NCI-H524 treated with DMSO at 0.1 percent for 48 hours (cell line): ENCODE data around the gene COG3.

Experiments used
- DNase-seq: peaks from one replicate; lab custom pipeline; 2025; lab: John Stamatoyannopoulos, UW

COG3 gene

DNA sequence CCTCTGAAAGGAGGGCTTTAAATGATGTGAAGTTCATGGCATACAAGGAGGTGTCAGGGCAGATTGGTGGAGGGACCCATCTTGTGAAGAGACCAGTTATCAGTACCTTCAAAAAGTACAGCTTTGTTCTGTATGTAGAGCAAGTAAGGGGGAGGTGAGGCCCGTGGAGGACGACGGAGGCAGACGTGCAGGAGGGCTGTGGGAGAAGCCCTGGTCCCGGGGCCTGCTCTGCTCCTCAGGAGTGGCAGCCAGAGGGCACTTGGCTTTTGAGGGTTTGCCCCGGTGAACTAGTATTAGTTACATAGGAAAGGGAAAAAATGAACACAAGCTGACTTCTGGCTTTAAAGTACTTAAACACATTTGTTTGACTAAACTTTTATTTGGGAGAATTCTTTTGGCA is 42.1 kb downstream of the COG3 start:
- no peak for DNase-seq

DNA sequence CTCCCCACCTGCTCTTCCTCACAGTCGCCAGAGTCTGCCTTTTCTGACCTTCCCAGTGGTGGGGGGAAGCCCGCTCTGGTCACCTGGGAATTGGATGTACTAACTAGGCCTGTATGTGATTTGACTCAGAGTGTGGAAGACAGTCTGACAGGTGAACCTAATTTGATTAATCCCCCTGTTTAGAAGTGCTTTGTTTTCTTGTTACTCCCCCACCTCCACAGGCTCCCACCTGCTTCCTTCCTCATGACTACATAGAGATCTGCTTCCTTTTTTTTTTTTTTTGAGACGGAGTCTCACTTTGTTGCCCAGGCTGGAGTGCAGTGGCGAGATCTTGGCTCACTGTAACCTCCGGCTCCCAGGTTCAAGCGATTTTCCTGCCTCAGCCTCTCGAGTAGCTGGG is 44.0 kb downstream of the COG3 start:
- no peak for DNase-seq

DNA sequence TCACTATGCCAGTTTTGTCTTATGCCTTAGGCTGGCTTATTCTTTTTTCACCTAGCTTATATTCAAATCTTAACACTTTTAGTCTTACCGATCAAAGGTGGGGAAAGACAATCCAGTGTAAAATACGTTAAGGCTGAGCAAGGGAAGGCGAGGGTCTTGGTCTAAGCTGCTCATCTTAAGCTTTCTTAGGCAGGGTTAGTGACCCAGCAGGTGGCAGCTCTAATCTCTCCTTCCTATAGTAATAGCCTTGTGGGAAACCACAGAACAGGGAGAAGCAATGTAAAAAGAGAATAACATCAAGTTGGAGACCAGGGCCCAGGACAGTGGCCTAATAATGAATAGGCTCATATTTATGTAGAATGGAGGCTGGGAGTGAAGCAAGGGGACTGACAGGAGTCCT is 45.9 kb downstream of the COG3 start:
- DNase-seq: no peak

- no peak for DNase-seq
Measured at GRCh38 chr13:45511310-45512097, 46.8 kb downstream of the COG3 start.

DNA sequence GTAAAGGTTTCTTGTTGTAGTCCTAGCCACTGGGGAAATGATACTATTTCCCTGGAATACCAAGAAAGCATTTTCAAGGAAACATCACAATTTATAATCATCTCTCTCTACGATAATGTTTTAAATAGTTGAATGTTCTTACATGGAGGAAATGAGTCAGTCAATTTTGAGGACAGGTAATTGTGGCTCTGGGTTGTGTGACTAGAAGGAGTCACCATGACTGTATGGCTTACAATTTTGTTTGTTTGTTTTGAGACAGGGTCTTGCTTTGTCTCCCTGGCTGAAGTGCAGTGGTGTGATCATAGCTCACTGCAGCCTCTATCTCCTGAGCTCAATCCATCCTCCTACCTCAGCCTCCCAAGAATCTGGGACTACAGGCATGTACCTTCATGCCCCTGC is 47.4 kb downstream of the COG3 start:
- no peak for DNase-seq

GRCh38 chr13:45516757-45517156 is 52.0 kb downstream of the COG3 start:
- no peak for DNase-seq

DNA sequence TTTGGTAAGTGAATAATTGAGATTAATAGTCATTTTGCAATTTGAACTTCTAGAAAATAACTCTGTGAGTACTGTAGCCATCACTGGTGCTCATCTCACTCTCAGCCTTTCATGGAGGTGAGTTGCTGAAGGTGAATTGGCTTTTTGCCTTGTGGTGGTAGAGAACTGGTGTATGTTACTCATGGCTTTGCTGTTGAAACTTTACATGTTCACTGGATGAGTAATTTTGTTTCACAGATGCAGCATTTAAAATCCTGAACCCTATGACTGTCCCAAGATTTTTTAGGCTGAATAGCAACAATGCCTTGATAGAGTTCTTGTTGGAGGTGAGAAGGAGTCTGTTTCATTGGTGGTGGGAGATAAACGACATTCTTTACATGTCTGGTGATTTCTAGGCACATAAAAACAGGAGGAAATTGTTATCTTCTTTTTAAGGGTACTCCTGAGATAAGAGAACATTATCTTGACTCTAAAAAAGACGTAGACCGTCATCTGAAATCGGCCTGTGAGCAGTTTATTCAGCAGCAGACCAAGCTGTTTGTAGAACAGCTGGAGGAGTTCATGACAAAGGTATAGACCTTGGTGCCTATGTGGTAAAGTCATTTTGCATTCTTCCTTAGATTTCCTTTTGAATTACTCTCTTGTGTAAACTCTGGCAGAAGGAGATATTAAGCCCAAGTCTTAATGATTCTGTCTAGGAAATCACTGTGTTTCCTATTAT is 53.9 kb downstream of the COG3 start:
- no peak for DNase-seq

DNA sequence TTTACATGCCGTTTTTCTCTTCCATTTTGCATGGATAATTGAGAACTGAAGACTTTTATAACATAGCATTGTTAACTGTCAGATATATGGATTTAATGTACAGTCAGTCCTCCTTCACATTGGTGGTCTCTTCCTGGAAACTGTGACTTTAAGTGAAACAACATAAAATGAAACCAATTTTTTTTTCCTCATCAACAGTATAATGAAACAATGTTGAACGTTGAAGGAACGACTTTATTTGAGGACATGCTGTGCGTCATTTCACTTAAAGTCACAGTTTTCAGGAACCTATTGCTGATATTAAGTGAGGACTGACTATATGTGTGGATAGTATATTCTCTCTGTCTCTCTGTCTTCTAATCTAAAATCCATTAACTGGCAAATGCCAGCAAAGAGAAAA is 54.8 kb downstream of the COG3 start:
- DNase-seq: no peak

- DNase-seq: no peak
Measured at GRCh38 chr13:45521297-45521696, 56.6 kb downstream of the COG3 start.

DNA sequence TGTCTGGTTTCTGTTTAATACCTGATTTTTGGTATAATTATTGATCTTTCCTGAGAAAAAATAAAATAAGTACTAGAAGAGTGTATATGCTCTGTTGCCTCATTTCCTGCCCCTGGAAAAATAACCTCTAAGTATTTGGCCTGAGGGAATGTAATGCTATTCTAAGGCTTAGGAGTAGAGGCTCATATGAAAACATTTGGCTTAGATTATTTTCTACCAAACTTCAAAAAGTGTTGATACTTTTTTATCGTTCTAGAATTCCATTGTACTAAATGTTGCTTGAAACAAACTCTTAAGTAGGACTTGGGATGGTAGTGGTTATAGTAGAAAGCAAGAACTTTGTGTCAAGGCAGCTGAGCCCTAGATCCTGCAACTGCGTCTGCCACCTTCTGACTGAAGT is 57.8 kb downstream of the COG3 start:
- no peak for DNase-seq

GRCh38 chr13:45527699-45528462 is 63.1 kb downstream of the COG3 start:
- DNase-seq: no peak

DNA sequence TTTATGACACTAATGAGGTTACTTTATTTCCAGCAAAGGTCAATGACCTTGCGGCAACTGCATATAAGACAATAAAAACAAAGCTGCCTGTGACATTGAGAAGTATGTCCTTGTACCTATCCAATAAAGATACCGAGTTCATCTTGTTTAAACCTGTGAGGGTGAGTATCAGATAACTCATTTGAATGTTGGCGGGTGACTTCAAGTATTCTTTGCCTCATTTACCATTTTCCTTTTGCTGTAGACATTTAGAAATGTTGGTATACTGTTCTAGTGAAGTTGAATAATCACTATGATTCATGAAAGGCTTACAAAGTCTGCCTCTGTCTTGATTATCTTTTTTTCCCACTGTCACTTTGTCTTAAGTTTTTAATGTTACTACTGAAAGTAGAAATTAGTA is 65.0 kb downstream of the COG3 start:
- no peak for DNase-seq

GRCh38 chr13:45534604-45535003 is 69.9 kb downstream of the COG3 start:
- no peak for DNase-seq

- no peak for DNase-seq
Measured at GRCh38 chr13:45536224-45536623, 71.5 kb downstream of the COG3 start.

DNA sequence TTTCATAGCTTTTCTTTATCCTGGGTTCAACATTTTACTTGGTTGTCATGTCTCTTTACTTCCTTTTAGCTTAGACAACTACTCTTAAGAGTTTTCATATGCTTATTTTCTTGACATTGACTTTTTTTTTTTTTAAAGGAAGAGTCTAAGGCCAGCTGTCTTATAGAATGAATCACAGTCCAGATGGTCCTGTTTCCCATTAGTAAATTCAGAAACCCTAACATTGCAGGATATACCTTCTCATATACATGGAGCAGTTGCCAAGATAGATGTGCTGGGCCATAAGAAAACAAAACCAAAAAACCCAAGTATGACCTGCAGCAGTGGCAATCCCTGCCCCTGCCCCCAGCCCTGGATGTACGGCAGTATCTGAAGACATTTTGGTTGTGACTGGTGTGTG is 72.8 kb downstream of the COG3 start:
- DNase-seq: no peak

GRCh38 chr13:45538382-45538781 is 73.6 kb downstream of the COG3 start:
- no peak for DNase-seq

DNA sequence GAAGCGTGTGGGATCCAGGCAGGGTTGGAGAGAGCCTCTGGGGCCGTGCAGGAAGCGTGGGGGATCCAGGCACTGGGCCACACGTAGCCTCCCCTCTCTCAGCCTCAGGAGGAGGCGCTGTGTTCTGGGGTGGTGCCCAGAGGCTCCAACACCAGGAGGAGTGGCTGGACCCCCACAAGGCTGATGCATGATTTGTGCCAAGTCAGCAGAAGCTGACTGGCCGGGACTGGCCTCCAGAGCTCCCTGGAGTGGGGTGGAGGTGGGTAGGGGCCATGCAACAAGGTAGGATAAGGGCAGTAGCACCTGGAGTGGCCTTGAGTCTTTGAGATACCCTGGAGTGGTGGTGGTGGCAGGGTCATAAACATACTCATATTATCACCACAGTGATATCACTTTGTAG is 75.5 kb downstream of the COG3 start:
- no peak for DNase-seq

DNA sequence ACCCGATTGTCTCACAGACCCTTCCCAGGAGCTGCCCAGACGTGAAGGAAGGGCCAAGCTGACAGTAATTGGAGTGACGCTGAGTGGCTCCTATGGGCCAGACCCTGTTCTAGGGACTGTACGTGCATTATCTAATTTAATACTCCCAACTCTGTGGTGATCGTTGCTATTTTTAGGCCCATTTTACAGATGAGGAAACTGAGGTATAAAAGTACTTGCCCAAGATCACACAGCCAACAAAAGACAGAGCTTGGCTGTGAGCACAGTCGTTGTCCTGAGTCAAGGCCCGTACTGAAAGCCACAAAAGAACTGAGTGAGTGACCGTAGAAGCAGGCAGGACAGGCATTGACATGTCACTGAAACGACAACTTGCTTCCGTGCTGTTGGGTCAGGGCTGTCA is 76.1 kb downstream of the COG3 start:
- DNase-seq: no peak

- no peak for DNase-seq
Measured at GRCh38 chr13:45541806-45542205, 77.1 kb downstream of the COG3 start.

DNA sequence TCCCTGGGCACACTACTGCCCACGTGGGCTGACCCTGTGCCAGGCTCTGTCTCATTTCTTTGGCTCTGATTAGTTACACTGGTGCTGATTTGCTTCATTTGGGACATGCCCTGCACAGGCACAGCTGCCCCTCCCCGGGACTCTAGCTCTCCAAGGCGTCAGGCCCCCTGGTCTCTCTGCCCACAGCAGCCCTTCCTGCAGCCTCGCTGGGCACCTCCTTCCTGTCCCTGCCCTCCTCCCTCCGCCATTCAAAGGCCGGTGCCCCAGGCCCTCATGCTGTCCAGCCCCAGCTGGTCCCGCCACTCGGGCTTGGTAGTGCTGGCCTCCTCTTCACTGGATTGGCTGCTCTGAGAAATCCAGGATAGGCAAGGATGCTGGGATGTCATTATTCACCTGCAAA is 77.7 kb downstream of the COG3 start:
- DNase-seq: no peak

DNA sequence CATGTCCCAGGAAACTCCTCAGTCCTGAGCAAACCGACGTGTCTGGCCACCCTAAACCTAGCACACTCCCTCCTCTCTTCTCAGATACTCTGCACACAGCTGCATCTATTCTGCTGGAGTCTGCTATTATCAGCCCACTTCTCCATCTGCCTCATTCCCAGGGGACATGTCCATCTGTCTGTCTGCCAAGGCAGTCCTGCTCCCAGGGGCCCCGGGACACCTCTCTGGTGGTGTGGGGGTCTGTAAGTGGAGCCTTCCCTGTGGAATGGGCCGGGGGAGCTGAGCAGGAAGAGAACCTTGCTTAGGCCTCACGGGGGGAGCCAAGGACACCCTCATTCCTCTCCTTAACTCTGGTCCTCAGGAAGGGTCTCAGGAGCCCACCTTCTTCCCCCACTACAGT is 78.1 kb downstream of the COG3 start:
- no peak for DNase-seq

- no peak for DNase-seq
Measured at GRCh38 chr13:45544520-45544919, 79.8 kb downstream of the COG3 start.
